ENCODE measurements around the gene PIEZO2. TPM values are rescaled to one million over a fixed set of nuclear protein-coding genes. Genes with fewer than 3 reads are reported as not detected.

Gene PIEZO2
- total RNA-seq, 1 donor from 2014 or later, result 0.46 TPM

DNA sequence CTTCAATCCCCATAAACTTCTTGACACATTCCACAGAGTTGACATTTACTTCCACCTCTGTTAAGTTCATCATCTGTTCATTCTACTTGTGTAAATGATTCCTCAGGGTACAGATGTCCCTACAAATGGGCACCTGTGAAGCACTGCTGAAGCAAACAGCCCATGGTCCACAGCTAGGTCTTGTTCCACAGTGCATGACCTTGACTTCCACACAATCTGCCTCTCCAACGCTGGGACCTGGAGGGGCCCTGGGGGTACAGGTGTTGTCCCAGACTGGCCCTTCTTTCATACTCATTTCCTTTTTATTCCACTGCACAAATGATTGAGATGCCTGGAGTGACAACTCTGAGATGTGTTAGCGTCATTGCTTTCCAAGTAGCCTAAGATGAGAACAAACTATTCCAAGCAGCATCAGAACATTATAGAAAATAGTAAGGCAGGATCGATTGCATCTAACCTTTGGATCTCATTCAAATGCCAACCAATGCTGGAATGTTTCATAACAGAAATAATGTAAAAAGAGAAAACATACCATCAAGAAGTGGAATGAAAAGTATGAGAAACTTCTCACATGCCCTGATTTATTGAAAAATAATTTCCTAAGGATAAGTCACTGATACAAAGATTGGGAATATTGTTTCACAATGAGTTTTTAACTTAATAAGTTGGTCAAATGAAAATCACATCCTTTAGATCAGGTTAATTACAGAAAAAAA, 31.2 kb downstream of the PIEZO2 start:
- intact Hi-C loops (cut with DNase I), result no loop called here
- no peak for DNase-seq (ENCODE audit: low spot score)

DNA sequence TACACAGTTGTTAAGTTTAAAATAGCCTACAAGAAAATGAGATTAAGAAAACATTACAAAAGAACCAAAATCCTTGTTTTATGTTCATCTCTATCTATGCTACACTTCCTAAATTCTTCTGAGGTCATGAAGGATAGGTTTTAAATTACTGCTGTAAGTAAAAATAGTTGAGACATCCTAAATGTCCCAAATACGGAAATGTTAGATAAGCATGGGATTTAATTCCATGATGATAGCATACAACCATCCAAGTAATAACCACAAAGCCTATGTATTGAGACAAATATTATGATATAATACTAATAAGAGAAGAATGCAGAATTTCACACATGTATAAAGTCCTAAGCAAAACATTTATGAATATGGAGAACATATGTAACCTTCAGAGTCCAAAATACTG, 34.1 kb downstream of the PIEZO2 start:
- no peak for DNase-seq (ENCODE audit: low spot score)
- intact Hi-C loops (cut with DNase I), result no loop called here

DNA sequence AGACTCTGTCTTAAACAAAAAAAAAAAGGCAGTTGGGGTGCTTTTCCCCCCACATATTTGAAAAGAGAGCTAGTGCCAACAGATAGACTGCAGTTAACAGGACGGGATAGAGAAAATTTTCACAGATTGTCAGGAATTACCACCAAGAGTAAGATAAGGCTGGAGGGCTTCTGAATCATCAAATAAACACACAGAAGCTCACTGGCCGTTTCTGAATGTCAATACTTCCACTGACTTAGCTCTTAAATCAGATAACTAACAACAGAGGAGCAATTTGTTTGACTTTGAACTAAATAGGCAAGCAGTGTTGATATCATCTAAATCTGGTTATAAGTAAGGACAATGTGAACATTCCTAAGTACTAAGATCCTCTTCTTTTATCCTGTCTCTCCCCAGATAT, 34.7 kb downstream of the PIEZO2 start:
- no peak for DNase-seq (ENCODE audit: low spot score)
- intact Hi-C loops (cut with DNase I), result no loop called here

DNA sequence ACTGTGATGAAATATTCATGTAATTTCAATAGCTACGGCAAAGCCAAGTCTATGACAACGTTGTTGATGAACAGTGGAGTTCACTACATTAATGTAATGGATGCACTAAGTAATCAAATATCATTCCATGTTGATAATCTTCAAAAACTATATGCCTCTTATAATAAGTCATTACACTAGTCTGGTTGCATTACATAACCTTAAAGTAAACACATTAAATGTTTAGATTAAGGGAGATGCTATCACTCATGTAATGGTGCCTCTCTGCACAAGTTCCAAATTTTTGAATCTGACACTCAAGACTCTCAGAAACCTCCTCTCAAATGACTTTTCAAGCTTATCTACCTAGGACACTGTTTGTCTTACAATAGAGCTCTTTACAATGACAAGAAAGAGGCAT, 35.4 kb downstream of the PIEZO2 start:
- no peak for DNase-seq (ENCODE audit: low spot score)
- intact Hi-C loops (cut with DNase I), result no loop called here

DNA sequence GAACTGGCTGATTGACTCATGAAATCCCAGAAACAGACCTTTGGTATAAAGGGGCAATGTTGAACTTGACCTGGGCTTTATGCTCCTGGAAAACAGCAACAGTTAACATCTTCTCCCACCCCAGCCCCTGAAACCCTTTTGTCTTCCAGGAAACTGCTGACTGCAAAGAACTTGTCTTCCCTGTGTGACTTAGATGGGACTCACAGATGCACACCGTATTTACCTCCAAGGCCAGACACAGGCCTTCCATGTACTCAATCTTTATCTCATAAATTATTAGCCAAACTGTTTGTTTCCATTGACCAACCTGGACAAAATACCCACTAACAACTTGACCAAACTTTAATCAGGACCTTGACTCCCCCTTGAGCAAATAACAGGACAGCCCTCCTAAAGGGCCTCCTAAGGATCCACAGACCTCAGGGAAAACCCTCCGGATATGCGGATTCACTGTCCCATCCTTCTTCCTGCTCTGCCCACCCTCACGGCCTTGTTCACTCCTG, 36.3 kb downstream of the PIEZO2 start:
- intact Hi-C loops (cut with DNase I), result no loop called here
- no peak for DNase-seq (ENCODE audit: low spot score)

DNA sequence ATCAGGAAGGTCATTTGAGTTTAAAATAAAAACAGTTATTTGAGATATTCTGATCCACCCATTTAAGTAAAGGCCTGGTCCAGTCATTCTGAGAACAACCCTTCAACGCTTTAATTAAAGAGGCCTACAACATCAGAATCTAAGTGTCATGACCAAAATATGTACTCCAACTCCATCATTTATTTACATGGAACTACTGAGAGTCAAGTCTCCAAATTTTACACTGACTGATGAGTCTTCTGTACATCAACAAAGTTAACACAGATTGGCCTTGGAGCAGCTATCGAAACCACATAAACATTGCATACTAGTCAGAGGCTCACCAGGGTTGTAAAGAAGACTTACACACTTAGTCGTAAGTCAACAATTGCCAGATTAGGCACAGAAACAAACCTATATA, 37.1 kb downstream of the PIEZO2 start:
- intact Hi-C loops (cut with DNase I), result no loop called here
- no peak for DNase-seq (ENCODE audit: low spot score)

DNA sequence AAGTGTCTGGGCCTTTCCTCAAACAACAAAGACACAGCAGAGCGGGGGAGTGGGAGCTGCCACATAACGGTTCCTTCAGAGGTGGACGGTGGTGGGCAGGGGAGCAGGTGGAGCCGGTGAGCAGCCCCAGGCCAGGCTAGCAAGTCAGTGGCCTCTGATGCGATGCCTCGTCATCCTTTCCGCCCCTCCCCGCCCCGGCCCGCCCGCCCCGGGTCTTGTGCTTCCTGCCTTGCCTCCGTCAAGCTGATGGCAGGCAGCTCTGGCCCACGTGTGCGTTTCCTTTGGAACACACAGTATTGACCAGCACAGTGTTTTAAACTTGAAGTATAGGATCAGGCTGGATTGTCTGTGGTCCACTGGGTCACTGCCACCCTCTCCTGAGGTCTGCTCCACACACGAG, 38.9 kb downstream of the PIEZO2 start:
- intact Hi-C loops (cut with DNase I), result no loop called here
- DNase-seq (ENCODE audit: low spot score), result no peak

DNA sequence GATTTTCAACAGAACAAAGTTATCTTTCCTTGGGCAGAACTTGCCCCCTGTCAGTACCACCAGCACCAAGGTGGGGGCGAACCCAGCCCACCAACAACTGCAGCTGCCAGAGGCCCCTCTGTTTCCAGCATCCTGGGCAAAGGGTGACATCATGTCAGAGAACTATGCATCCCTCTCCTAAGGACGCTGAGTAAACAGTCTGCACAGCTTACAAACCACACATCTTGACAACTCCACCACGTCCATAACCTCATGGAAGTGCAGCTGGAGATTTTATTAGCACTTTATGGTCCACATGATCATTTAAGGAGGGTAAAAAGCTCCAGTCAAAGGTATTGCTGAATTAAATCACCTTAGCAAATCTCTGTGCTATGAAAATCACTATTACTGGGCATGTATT, 40.4 kb downstream of the PIEZO2 start:
- intact Hi-C loops (cut with DNase I), result no loop called here
- DNase-seq (ENCODE audit: low spot score), result no peak

DNA sequence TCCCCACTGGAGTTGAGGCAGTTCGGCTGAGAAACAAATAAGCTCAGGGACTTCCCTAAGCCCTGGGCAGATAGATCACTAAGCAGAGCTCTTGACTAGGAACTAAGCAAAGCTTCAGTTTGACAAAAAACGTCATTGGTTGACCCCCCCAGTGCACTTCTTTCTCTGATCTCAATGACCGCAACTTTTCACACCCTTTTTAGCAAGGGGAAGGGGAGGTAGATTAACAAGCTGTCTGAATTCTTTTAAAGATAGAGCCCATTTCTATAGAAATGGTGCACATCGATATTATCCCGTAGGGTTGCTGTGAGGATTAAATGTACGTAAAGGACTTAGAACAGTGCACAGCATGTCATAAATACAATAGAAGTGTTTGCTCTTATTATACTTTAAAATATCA, 42.5 kb downstream of the PIEZO2 start:
- DNase-seq (ENCODE audit: low spot score), result no peak
- intact Hi-C loops (cut with DNase I), result no loop called here

DNA sequence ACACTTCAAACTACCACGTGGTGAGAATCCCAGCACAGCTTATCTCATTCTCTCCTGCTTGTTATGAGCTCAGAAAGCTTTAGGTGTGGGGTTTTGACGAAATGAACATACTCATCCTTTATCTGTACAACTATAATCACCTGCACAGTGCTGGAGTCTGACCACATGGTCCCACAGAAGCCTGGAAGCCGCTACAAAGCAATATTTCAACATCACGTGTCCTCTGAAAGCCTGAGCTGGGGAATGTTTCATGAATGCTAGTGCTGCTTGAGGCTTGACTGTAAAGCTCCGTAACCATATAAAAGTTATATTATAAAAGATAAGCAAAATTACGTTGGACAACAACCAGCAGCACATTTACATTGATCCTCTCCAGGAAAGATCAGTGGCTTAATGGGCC, 43.9 kb downstream of the PIEZO2 start:
- no peak for DNase-seq (ENCODE audit: low spot score)
- intact Hi-C loops (cut with DNase I), result no loop called here

DNA sequence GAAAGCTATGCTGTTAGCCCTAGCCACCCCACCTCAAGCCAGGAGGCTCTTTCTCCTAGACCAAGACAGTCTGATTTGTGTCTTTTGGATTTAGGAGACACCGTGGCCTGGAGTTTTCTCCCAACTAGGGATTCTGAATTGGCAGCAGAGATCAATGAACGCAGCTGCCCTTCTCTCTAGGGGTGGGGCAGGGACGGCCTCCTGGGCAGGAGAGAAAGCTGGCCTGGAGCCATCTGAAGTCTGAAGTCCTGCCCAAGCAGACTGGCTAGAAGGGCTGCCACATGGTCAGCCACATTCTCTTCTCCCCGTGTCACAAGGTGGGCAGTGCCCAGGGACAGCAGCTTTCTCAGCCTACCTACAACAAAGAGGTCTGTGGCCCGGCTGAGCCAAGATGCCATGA, 45.1 kb downstream of the PIEZO2 start:
- no peak for DNase-seq (ENCODE audit: low spot score)
- intact Hi-C loops (cut with DNase I), result no loop called here

DNA sequence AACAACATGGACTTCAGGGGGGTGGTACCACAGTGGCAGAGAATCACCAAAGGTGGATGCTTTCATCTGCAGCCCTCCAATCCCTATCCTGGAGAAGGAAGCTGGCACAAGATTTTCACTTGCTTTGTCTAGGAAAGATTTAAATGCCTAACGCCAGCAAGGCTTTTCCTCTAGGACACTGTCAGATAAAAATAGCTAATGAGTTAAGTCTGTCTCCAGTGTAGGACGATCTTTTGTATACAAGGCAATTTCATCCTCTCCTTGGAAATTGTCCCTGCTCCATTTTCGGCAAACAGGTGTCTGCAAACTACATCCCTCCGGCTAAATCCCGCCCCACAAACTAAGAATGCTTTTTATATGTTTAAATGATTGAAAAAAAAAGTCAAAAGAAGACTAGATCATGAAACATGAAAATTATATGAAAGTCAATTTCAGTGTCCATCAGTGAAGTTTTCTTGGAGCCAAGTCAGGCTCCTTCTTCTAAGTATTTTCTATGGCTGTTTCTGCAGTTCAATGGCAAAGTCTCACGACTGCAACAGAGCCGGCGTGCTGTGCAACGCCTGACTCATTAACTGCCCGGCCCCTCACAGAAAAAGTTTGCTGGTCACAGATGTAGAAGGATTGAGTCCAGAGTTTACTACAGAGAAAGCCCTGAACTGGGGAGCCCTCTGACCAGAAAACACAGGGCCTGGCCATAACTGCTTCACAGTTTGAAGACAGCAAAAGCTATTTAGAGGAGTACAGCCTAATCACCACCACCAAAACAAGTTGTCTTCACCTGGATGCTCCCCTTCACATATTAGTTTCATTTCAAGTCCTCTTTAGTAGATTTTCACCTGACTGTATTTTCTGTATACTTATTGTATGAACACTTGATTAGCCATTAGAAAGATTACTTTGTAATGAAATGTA, 52.3 kb downstream of the PIEZO2 start:
- DNase-seq (ENCODE audit: low spot score), result no peak
- intact Hi-C loops (cut with DNase I), result no loop called here

DNA sequence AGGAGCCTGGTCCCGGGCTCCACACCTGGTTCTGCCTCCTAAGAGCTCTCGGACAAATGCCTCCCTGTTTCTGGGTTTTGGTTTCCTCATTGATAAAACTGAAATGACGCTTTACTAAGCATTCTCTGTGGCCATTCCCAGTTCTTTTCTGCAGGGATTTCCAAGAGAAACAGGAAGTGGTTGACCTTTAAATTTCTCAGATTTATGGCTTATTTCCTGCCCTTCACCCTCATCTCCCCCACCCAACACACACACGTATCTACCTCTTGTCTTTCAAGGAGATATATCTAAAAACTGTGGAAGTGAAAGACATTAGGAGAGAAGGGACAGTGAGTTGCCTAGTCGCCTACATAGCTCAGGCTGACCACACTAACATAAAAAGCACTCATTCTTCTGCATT, 53.0 kb downstream of the PIEZO2 start:
- intact Hi-C loops (cut with DNase I), result no loop called here

DNA sequence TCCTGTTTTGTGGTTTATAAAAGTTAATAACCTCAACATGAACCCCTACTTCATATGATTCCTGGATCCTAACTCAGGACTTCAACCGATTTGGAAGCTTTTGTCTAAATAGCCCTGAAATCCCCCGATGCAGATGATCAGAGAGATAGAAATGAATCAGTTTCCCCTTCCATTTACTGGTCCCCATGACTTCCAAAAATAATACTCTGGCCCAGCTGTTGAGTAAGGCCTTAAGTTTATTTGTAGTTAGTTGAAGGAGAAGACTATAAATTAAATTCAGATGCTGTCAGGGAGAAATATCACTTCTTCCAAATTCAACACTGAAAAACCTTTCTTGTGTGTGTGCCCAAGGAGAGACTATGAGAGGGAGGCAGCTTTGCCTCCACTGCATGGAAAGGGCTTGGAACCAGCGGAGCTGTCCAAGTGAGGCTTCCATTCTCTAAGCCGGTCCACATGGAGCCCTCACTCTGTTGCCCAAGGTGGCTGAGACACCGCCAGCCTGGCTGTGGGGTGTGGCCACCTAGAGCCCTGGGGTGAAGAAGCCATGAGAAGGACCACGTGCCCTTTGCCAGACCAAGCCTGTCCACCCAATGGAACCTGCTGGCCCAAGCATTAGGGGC, 53.6 kb downstream of the PIEZO2 start:
- DNase-seq (ENCODE audit: low spot score), result no peak
- intact Hi-C loops (cut with DNase I), result no loop called here

More for the DNA sequence above, 53.0 kb downstream of the PIEZO2 start:
- no peak for DNase-seq (ENCODE audit: low spot score)

DNA sequence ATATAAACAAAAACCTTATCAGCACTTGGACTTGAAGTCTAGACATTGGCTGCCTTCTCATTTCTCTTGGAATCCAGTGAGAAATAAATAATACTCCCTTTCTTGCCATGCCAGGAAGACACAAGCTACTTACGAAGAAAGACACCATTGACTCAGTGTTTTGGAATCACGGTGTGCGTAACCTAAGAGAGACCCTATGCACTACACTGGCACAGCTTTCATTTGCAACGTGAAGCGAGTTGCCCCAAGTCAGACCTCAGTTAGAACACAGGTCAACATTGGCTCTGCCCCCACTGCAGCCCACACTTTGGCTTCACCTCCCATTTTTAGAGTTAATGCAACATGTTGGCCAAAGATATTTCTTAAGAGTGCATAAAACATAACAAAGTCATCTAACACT, 54.2 kb downstream of the PIEZO2 start:
- DNase-seq (ENCODE audit: low spot score), result no peak
- intact Hi-C loops (cut with DNase I), result no loop called here

DNA sequence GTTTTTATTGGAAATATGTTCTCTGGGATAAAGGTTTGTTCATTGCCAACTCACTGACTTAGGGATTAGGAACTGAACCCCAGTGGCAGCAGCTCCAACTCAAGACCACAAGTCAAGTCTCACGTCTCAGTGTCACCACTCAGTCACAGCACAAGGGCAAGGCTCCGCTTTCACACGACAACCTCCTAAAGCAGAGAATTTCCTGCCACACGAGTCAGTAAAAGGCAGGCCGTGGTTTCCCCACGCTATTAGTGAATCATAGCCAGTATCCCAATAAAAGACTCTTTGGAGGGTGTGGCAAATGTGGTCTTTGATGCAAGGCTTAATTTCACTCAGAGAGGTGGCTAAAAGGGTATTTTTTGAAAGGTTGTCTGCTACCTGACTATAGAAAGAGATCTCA, 57.6 kb downstream of the PIEZO2 start:
- intact Hi-C loops (cut with DNase I), result no loop called here

DNA sequence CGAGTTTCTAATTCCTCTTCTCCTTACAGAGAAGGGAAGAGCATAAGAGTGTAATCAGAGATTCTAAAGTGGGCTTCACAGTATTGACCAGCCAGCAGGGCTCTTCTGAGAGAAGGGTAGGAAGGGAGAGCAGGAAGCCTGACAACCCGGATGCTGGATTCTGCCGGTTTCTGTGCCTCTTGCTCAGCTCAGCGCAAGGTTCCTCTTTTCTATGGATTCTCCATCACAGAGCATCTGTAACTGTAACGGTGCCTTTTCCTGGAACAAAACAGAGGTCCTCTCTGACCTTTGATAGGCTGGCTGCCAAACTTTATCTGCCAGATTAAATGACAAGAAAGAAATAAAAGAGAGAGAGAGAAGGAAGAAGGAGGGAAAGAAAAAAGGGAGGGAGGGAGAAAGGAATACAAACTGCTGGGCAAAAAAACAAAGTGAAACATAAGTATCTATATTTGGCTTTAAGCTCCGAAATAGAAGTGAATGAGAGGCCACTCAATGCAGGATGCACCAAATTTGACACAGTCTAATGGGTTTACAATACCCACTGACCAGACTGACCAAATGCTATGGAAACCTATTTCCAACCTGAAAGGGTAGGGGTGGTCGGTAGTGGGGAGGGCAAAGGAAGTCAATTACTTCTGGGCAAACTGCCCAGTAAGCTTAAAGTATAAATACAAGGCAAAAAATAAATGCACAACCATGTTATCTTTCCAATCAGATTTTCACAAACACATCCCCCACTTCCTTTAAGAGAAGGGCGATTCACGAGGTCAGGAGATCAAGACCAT, 59.2 kb downstream of the PIEZO2 start:
- intact Hi-C loops (cut with DNase I), result no loop called here
- DNase-seq (ENCODE audit: low spot score), result no peak

More for the DNA sequence above, 57.6 kb downstream of the PIEZO2 start:
- no peak for DNase-seq (ENCODE audit: low spot score)

DNA sequence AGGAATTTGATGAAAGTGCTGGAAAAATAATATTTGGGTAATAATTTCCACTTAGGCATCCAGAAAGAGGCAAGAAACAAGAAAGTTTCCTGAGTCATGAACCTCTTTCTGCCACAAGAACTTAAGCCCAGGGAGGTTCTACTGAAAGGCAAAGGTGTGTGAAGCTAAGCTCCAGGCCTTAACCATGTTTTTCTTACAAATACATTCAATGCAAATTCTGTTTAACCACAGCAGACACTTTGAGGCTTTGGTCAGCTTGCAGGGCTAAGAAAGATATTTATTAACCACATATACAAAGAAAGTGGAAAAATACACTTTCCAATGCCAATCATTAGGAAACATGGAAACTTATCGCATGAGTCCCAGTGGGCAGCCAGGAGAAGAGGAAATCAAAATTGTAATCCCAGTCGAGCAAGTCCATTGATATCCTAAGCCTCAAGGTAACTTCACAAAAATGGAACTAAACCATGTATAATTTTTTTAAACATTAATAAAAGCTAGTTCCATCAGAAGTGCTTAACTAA, 68.3 kb downstream of the PIEZO2 start:
- intact Hi-C loops (cut with DNase I), result no loop called here
- DNase-seq (ENCODE audit: low spot score), result no peak

DNA sequence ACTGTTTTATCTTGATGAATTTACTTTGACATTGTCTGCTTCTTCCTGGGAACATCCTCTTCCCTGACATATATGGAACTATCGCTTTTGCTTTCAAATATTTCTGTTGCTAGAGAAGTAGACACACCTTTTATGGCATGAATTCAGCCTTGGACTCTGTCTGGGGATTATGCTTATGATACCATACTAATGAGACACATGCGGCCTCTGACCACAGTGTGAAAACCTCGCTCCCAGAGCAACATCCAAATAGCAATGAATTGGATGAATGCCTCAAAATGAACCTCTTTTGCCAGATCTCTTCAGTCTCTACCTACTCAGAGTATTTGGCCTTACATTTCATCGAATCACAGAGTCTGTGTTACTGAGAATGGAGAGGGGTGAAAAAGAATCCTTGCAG, 70.9 kb downstream of the PIEZO2 start:
- no peak for DNase-seq (ENCODE audit: low spot score)
- intact Hi-C loops (cut with DNase I), result no loop called here

Data from cardiac septum (tissue), 1 donor.